K562 (cell line): ENCODE data around the gene MYBPHL. TPM values are rescaled to one million over a fixed set of nuclear protein-coding genes. Genes with fewer than 3 reads are reported as not detected.

Source experiments
- ATAC-seq: fragments of 200-7000 bp; cut with Tn5 transposase; 3 replicates; pipeline ENCODE4 v1.9.1; 2020; ENCODE audit warnings: moderate library complexity
- BruUV-seq: library from RNA; stranded (reverse); fragments of 400-500 nt; replicated peaks from 2 replicates; lab custom pipeline; 2021; lab: Mats Ljungman, UMichigan
- CTCF ChIA-PET: fragments of 300-600 bp; formaldehyde crosslinking; extraction: SDS; loops from one replicate; lab custom pipeline; 2021; ENCODE audit warnings: low intra/inter-chr PET ratio; lab: Yijun Ruan, JAX
- POLR2A ChIA-PET: fragments of 300-600, 350-650 bp; sonication (Branson Sonifier 250); formaldehyde crosslinking; extraction: SDS; loops from one replicate; lab custom pipeline; 2021; ENCODE audit warnings: antibody characterized with exemption, inconsistent platforms; lab: Yijun Ruan, JAX
- DNase-seq, 4 experiments: peaks; one replicate each; pipeline versions ENCODE4 v3.0.0 to v3.0.0-alpha.2; 2011 to 2018; ENCODE audit warnings: low spot score in 3 of 4, mixed read lengths in 3 of 4; ENCODE audit errors: extremely low read depth in 1 of 4
- FAIRE-seq: peaks from 2 replicates; lab custom pipeline; 2011; peaks lifted over from hg19 to GRCh38; lab: Jason Lieb, UNC
- H2AFZ ChIP-seq: 2 replicates; pipeline ENCODE4 v1.6.0; 2011; ENCODE audit warnings: low read depth, low read length, control low read depth, inconsistent platforms
- H3K27ac ChIP-seq: fragments of 200-600 bp; 3 replicates; pipeline ENCODE4 v1.8.0; 2011; ENCODE audit warnings: low read depth, mild to moderate bottlenecking, control low read depth, inconsistent platforms, low read length, moderate library complexity, mixed read lengths; ENCODE audit errors: extremely low read depth
- H3K27me3 ChIP-seq, 2 experiments: fragments of 300-600 bp in 1 of 2; 2 replicates in 1 of 2; 3 replicates in 1 of 2; pipeline versions ENCODE4 v1.6.0 to v1.8.0; 2011; ENCODE audit warnings: inconsistent platforms in 2 of 2, low read length in 2 of 2, mild to moderate bottlenecking in 1 of 2, mixed read lengths in 1 of 2, moderate library complexity in 1 of 2; ENCODE audit not compliant: control insufficient read depth in 2 of 2, insufficient read depth in 2 of 2
- H3K36me3 ChIP-seq: fragments of 300-600 bp; 3 replicates; pipeline ENCODE4 v1.8.0; 2011; ENCODE audit warnings: mild to moderate bottlenecking, low read length, inconsistent platforms; ENCODE audit not compliant: control insufficient read depth, insufficient read depth
- H3K4me1 ChIP-seq, 2 experiments: fragments of 200-600 bp in 1 of 2; replicated peaks in 1 of 2; 2 replicates in 1 of 2; 3 replicates in 1 of 2; pipeline versions ENCODE4 v1.5.1 to v1.8.0; 2011; ENCODE audit warnings: inconsistent platforms in 2 of 2, low read length in 2 of 2, mild to moderate bottlenecking in 1 of 2, mixed read lengths in 1 of 2, moderate library complexity in 1 of 2; ENCODE audit not compliant: control insufficient read depth in 2 of 2, insufficient read depth in 2 of 2
- H3K4me2 ChIP-seq: 2 replicates; pipeline ENCODE4 v1.6.1; 2011; ENCODE audit warnings: low read length, control low read depth, inconsistent platforms, mixed read lengths; ENCODE audit not compliant: insufficient read depth
- H3K4me3 ChIP-seq: fragments of 200-600 bp; sonication (generic), shearing (Covaris generic); 2 replicates; pipeline ENCODE4 v1.5.1; 2016; ENCODE audit warnings: control low read depth, inconsistent platforms
- H3K79me2 ChIP-seq: fragments of 200-600 bp; 3 replicates; pipeline ENCODE4 v1.8.0; 2011; ENCODE audit warnings: low read length, inconsistent platforms; ENCODE audit not compliant: control insufficient read depth, insufficient read depth
- H3K9ac ChIP-seq, 2 experiments: 2 replicates each; pipeline versions ENCODE4 v1.6.0 to v1.6.1; 2011; ENCODE audit warnings: low read depth in 2 of 2, low read length in 2 of 2, control low read depth in 1 of 2, inconsistent platforms in 1 of 2, mild to moderate bottlenecking in 1 of 2, mixed read lengths in 1 of 2; ENCODE audit not compliant: insufficient read depth in 1 of 2
- H3K9me1 ChIP-seq: one replicate; pipeline ENCODE4 v1.6.0; 2011; ENCODE audit warnings: inconsistent platforms, mild to moderate bottlenecking, low read length, moderate library complexity; ENCODE audit not compliant: control insufficient read depth, insufficient read depth
- H3K9me3 ChIP-seq: replicated peaks from 2 replicates; pipeline ENCODE4 v1.5.1; 2011; ENCODE audit warnings: low read depth, low read length, inconsistent platforms; ENCODE audit not compliant: control insufficient read depth, insufficient read depth
- H4K20me1 ChIP-seq: replicated peaks from 2 replicates; pipeline ENCODE4 v1.6.1; 2011; ENCODE audit warnings: low read length, inconsistent platforms, mixed read lengths; ENCODE audit not compliant: control insufficient read depth, insufficient read depth
- BCOR ChIP-seq: fragments of 450-650 bp; IDR thresholded peaks from 2 replicates; pipeline ENCODE4 v1.6.1; 2016
- BRD4 ChIP-seq: fragments of 200-600 bp; sonication (generic); IDR thresholded peaks from 2 replicates; pipeline ENCODE4 v1.6.1; 2017; ENCODE audit warnings: inconsistent platforms
- KDM1A ChIP-seq, 2 experiments: fragments of 450-650 bp; IDR thresholded peaks; 2 replicates each; pipeline ENCODE4 v1.6.1; 2016; ENCODE audit warnings: mild to moderate bottlenecking in 2 of 2
- MBD2 ChIP-seq: sonication (generic); IDR thresholded peaks from 2 replicates; pipeline ENCODE4 v1.6.1; 2016; ENCODE audit warnings: low read depth, borderline replicate concordance
- POLR2G ChIP-seq: fragments of 200-400 bp; formaldehyde crosslinking; IDR thresholded peaks from 2 replicates; pipeline ENCODE4 v1.6.1; 2017; ENCODE audit warnings: low read depth, mild to moderate bottlenecking, antibody characterized with exemption, low read length, moderate library complexity
- SMARCA5 ChIP-seq: fragments of 450-650 bp; IDR thresholded peaks from 2 replicates; pipeline ENCODE4 v1.6.1; 2016
- ZFP36 ChIP-seq: fragments of 150-350 bp; IDR thresholded peaks from 2 replicates; pipeline ENCODE4 v1.6.1; 2018; ENCODE audit warnings: low read length, low read depth; ENCODE audit not compliant: partially characterized antibody
- WGBS: fragments of 100-300 bp; shearing (Covaris generic); methylation state at CpG from one replicate; pipeline ENCODE4 v1.1.6; 2016; ENCODE audit warnings: low coverage, mixed read lengths; ENCODE audit not compliant: insufficient coverage; ENCODE audit errors: missing lambda C conversion rate; 5-methylcytosine and 5-hydroxymethylcytosine counted together
- in situ Hi-C: fragments of 300-500 bp; cut with MboI; formaldehyde crosslinking; loops from 4 replicates; pipeline ENCODE4 v1.15.0; 2018; ENCODE audit warnings: inconsistent platforms, mixed read lengths
- intact Hi-C: fragments of 100-400 bp; cut with micrococcal nuclease; formaldehyde crosslinking; loops from 2 replicates; pipeline ENCODE4 v1.14.2; 2022
- polyA plus RNA-seq, 8 experiments: library from polyadenylated mRNA; depleted of rRNA in 4 of 8; stranded (reverse) in 5 of 8; unstranded in 3 of 8; fragments of >200 nt; fragmentation: Nextera tagmentation in 2 of 8; fragmentation: Illumina TruSeq in 1 of 8; extraction: Ambion mirVana in 2 of 8; extraction: Trizol in 1 of 8; gene quantifications; 2 replicates each; pipeline versions ENCODE4 v1.2.1 to v1.2.3, GENCODE V29; 2011 to 2014; ENCODE audit warnings: inconsistent platforms in 1 of 8, missing spikeins in 1 of 8
- total RNA-seq, 7 experiments: library from RNA; depleted of rRNA in 6 of 7; stranded (reverse); fragments of >200 nt in 6 of 7; fragmentation: Illumina TruSeq in 2 of 7; extraction: Trizol in 2 of 7; gene quantifications; 2 replicates each; pipeline versions ENCODE4 v1.2.1 to v1.2.3, GENCODE V29; 2011 to 2021; ENCODE audit warnings: low replicate concordance in 1 of 7
- TF ChIP-seq, protein P1 (sequence below): fragments of 450-650 bp; formaldehyde crosslinking; IDR thresholded peaks from 2 replicates; pipeline ENCODE4 v1.4.0; 2020; ENCODE audit warnings: mild to moderate bottlenecking, moderate library complexity
- TF ChIP-seq, protein P2 (sequence below): fragments of 200-800 bp; sonication (Bioruptor generic); IDR thresholded peaks from 2 replicates; pipeline ENCODE4 v1.6.1; 2016; ENCODE audit warnings: missing genetic modification characterization, missing compliant biosample characterization
- TF ChIP-seq, protein P3 (sequence below): sonication (generic); formaldehyde crosslinking; IDR thresholded peaks from 2 replicates; pipeline ENCODE4 v1.8.1; 2023; ENCODE audit warnings: mild to moderate bottlenecking, missing genetic modification reagents

MYBPHL gene
- total and polyA plus RNA-seq, 9 of the 15 experiments (the other 6 are each of a cell fraction or from before 2014, with no cell fraction given) = 0.20 to 1.9 (median 0.33) TPM

DNA sequence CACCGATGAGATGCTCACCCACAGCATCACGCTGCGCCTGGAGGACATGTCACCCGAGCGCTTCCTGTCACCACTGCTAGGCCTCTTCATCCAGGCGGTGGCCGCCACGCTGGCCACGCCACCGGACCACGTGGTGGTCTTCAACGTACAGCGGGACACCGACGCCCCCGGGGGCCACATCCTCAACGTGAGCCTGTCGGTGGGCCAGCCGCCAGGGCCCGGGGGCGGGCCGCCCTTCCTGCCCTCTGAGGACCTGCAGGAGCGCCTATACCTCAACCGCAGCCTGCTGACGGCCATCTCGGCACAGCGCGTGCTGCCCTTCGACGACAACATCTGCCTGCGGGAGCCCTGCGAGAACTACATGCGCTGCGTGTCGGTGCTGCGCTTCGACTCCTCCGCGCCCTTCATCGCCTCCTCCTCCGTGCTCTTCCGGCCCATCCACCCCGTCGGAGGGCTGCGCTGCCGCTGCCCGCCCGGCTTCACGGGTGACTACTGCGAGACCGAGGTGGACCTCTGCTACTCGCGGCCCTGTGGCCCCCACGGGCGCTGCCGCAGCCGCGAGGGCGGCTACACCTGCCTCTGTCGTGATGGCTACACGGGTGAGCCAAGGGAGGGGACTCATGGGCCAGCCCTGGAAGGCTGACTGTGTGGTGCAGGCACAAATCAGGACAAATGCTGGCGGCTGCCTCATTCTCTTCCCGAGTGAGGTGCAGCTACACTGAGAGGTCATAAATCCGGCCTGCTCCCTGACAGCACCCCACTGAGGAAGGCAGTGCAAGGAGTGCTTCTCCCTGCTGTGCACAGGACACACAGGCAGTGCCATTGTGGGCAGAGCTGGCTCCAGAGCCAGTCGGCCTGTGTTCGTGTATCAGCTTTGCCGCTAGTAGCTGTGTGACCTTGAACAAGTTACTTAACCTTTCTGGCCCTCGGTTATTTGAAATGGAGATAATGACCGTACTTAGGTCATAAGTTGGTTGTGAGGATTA, 48.0 kb downstream of the MYBPHL start:
- intact Hi-C loops = no loop called here

More for the DNA sequence above, 48.0 kb downstream of the MYBPHL start:
- in situ Hi-C loops = no loop called here
- ATAC-seq = no peak
- BruUV-seq = no TSS peak
- TF ChIP-seq MBD2 (peak; percentile 14; the same call in 1 of the 2 replicates), SMARCA5 (no peak), POLR2G (0 out of 2 replicates have a peak, but pooled peaks have one; percentile 14), ZFP36 (peak; percentile 38), BCOR (peak; percentile 65), KDM1A (IDR thresholded peaks at IDR 0.05) (peak; percentile 38 to 41; a peak in 1 of 4 replicates), BRD4 (no peak)
- TF ChIP-seq, protein P1, sequence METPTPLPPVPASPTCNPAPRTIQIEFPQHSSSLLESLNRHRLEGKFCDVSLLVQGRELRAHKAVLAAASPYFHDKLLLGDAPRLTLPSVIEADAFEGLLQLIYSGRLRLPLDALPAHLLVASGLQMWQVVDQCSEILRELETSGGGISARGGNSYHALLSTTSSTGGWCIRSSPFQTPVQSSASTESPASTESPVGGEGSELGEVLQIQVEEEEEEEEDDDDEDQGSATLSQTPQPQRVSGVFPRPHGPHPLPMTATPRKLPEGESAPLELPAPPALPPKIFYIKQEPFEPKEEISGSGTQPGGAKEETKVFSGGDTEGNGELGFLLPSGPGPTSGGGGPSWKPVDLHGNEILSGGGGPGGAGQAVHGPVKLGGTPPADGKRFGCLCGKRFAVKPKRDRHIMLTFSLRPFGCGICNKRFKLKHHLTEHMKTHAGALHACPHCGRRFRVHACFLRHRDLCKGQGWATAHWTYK (CRISPR knock-in tag) = 0 out of 2 replicates have a peak, but pooled peaks have one; percentile 32
- TF ChIP-seq, protein P2, sequence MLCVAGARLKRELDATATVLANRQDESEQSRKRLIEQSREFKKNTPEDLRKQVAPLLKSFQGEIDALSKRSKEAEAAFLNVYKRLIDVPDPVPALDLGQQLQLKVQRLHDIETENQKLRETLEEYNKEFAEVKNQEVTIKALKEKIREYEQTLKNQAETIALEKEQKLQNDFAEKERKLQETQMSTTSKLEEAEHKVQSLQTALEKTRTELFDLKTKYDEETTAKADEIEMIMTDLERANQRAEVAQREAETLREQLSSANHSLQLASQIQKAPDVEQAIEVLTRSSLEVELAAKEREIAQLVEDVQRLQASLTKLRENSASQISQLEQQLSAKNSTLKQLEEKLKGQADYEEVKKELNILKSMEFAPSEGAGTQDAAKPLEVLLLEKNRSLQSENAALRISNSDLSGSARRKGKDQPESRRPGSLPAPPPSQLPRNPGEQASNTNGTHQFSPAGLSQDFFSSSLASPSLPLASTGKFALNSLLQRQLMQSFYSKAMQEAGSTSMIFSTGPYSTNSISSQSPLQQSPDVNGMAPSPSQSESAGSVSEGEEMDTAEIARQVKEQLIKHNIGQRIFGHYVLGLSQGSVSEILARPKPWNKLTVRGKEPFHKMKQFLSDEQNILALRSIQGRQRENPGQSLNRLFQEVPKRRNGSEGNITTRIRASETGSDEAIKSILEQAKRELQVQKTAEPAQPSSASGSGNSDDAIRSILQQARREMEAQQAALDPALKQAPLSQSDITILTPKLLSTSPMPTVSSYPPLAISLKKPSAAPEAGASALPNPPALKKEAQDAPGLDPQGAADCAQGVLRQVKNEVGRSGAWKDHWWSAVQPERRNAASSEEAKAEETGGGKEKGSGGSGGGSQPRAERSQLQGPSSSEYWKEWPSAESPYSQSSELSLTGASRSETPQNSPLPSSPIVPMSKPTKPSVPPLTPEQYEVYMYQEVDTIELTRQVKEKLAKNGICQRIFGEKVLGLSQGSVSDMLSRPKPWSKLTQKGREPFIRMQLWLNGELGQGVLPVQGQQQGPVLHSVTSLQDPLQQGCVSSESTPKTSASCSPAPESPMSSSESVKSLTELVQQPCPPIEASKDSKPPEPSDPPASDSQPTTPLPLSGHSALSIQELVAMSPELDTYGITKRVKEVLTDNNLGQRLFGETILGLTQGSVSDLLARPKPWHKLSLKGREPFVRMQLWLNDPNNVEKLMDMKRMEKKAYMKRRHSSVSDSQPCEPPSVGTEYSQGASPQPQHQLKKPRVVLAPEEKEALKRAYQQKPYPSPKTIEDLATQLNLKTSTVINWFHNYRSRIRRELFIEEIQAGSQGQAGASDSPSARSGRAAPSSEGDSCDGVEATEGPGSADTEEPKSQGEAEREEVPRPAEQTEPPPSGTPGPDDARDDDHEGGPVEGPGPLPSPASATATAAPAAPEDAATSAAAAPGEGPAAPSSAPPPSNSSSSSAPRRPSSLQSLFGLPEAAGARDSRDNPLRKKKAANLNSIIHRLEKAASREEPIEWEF (CRISPR knock-in tag) = no peak
- TF ChIP-seq, protein P3, sequence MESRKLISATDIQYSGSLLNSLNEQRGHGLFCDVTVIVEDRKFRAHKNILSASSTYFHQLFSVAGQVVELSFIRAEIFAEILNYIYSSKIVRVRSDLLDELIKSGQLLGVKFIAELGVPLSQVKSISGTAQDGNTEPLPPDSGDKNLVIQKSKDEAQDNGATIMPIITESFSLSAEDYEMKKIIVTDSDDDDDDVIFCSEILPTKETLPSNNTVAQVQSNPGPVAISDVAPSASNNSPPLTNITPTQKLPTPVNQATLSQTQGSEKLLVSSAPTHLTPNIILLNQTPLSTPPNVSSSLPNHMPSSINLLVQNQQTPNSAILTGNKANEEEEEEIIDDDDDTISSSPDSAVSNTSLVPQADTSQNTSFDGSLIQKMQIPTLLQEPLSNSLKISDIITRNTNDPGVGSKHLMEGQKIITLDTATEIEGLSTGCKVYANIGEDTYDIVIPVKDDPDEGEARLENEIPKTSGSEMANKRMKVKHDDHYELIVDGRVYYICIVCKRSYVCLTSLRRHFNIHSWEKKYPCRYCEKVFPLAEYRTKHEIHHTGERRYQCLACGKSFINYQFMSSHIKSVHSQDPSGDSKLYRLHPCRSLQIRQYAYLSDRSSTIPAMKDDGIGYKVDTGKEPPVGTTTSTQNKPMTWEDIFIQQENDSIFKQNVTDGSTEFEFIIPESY = peak; percentile 89
- TF ChIP-seq, all 486 proteins: peak for 7
- ChIA-PET CTCF (no interaction called here), POLR2A (no interaction called here)
- peaks cover 26 to 65% of the 10 kb centered on the region in 2 experiments for H3K4me1 ChIP-seq
- H3K9me1 ChIP-seq = peaks cover 4% of the 10 kb centered on the region
- no peak overlapping the region for H2AFZ ChIP-seq
- H3K9me3 ChIP-seq = no peaks in the 10 kb centered on the region
- H3K4me3 ChIP-seq = no peak overlapping the region
- H3K79me2 ChIP-seq = peaks cover 22% of the 10 kb centered on the region
- DNase-seq = no peak
- no peak overlapping the region for H3K4me2 ChIP-seq
- peak overlapping the region in 1 of 2 experiments; percentile 10; a peak in 1 of 4 replicates for H3K9ac ChIP-seq
- H4K20me1 ChIP-seq = no peaks in the 10 kb centered on the region
- 91% methylated on average over 60 of the region's 69 CpGs for WGBS
- H3K36me3 ChIP-seq = peaks cover 22% of the 10 kb centered on the region; the same call in 2 of the 3 replicates
- H3K27ac ChIP-seq = no peak overlapping the region
- H3K27me3 ChIP-seq = no peaks in the 10 kb centered on the region
- no peak for FAIRE-seq
